ENCODE measurements around the gene ZEB2.

The ZEB2 gene

GRCh38 chr2:144468823-144469595, 50.9 kb downstream of the ZEB2 start:
- DNase-seq: no peak

GRCh38 chr2:144467502-144468137, 52.3 kb downstream of the ZEB2 start:
- no peak for DNase-seq

GRCh38 chr2:144466637-144467036, 53.3 kb downstream of the ZEB2 start:
- no peak for DNase-seq

- DNase-seq: no peak
Measured at GRCh38 chr2:144465749-144466148, 54.2 kb downstream of the ZEB2 start.

- DNase-seq: no peak
Measured at GRCh38 chr2:144464730-144465129, 55.2 kb downstream of the ZEB2 start.

GRCh38 chr2:144463266-144463665, 56.7 kb downstream of the ZEB2 start:
- DNase-seq: no peak

GRCh38 chr2:144462266-144462665, 57.7 kb downstream of the ZEB2 start:
- no peak for DNase-seq

GRCh38 chr2:144461308-144461766, 58.6 kb downstream of the ZEB2 start:
- DNase-seq: no peak

- no peak for DNase-seq
Measured at GRCh38 chr2:144460727-144461307, 59.1 kb downstream of the ZEB2 start.

GRCh38 chr2:144459937-144460336, 60.0 kb downstream of the ZEB2 start:
- no peak for DNase-seq

- DNase-seq: no peak
Measured at GRCh38 chr2:144459286-144459685, 60.6 kb downstream of the ZEB2 start.

- DNase-seq: no peak
Measured at GRCh38 chr2:144458541-144458940, 61.4 kb downstream of the ZEB2 start.

- peak; percentile 76 for DNase-seq
Measured at GRCh38 chr2:144456680-144457079, 63.2 kb downstream of the ZEB2 start.

- DNase-seq: no peak
Measured at GRCh38 chr2:144455987-144456386, 63.9 kb downstream of the ZEB2 start.

- DNase-seq: no peak
Measured at GRCh38 chr2:144454466-144455287, 65.2 kb downstream of the ZEB2 start.

- peak; percentile 17 for DNase-seq
Measured at GRCh38 chr2:144453486-144454158, 66.3 kb downstream of the ZEB2 start.

GRCh38 chr2:144452989-144453336, 67.0 kb downstream of the ZEB2 start:
- DNase-seq: no peak

- DNase-seq: no peak
Measured at GRCh38 chr2:144452169-144452988, 67.5 kb downstream of the ZEB2 start.

- no peak for DNase-seq
Measured at GRCh38 chr2:144451443-144451842, 68.5 kb downstream of the ZEB2 start.

GRCh38 chr2:144449028-144449406, 70.9 kb downstream of the ZEB2 start:
- DNase-seq: no peak

- no peak for DNase-seq
Measured at GRCh38 chr2:144448389-144449027, 71.4 kb downstream of the ZEB2 start.

Data from amniotic stem cell (primary cell).